Activated CD8-positive, alpha-beta memory T cell treated with anti-CD3 and anti-CD28 coated beads for 1 hour (primary cell): Measurements from ENCODE around the gene WDR48.

Source experiments
- DNase-seq, 2 donors: peaks; one replicate each; pipeline ENCODE4 v3.0.0-alpha.2; 2020; ENCODE audit warnings: low read depth in 1 of 2; ENCODE audit errors: extremely low read depth in 1 of 2

Gene WDR48

DNA sequence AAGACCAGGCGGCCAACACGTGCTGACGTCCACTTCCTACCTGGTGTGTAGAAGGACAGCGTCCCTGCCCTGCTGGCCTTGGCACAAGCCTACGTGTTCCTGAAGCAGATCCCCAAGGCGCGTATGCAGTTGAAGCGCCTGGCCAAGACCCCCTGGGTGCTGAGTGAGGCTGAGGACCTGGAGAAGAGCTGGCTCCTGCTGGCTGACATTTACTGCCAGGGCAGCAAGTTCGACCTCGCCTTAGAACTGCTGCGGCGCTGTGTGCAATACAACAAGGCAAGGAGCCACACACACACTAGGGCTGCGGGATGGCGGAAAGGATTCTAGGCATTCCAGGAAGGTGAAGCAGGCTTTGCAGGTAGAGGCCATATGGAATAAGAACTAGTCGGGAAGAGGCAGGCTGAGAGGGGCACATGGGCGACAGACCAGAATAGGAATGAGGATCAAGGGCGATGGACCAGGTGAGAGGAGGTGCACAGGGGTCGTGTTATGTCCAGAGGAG, 85.7 kb downstream of the WDR48 start:
- no peak for DNase-seq

DNA sequence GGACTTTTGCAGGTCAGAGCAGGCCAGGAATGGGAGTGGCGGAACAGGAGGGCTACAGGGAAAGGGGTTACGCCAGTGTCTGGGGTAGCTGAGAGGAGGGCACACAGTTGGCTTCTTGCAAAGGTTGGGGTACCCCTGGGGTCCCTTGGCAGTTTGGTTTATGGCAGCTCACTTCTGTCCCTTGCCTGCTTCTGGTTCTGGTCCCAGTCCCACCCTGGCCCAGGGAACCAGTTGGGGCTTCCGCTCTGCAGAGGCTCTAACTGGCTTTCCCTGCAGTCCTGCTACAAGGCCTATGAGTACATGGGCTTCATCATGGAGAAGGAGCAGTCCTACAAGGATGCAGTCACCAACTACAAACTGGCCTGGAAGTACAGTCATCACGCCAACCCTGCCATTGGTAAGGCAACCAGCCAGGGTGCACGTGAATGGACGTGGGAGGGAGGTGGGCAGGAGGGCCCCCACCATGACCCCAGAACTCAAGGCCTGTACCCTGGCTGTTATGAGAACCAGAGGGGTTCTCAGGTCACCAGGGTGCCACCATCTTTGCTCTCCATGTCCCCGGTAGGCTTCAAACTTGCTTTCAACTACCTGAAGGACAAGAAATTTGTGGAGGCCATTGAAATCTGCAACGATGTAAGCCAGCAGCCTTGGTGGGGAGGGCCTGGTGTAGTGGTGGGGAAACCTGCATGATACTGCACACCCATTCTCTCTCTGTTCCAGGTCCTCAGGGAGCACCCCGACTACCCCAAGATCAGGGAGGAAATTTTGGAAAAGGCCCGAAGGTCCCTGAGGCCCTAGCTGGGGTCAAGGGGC, 86.4 kb downstream of the WDR48 start:
- DNase-seq, result no peak

DNA sequence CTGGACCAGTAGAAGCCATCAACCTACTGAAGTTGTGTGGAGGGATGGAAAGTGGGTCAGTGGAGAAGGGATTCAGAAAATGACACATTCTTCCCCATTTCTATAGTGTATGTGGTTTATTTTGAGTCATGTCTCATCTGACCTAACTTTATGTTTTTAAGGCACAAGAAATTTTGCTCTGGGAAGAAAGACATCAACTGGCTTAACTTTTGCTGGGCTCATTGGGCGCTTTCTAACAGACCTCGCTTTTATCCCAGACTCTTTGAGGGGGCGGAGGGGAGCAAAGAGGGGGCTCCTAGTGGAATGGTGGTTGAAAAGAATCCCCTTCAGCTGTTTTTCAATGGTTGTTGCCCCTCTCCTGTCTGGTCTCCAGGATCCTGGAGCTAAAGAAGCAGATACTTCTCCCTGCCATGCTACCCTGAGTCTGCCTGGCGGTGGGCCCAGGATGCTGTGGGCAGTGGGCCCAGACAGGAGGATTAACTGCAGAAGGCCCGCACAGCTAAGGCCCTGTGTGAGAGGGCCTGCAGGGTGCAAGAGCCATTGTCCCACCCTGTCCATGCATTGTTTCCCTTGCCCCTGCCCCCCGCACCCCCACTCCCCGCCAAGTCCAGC, 87.1 kb downstream of the WDR48 start:
- no peak for DNase-seq

DNA sequence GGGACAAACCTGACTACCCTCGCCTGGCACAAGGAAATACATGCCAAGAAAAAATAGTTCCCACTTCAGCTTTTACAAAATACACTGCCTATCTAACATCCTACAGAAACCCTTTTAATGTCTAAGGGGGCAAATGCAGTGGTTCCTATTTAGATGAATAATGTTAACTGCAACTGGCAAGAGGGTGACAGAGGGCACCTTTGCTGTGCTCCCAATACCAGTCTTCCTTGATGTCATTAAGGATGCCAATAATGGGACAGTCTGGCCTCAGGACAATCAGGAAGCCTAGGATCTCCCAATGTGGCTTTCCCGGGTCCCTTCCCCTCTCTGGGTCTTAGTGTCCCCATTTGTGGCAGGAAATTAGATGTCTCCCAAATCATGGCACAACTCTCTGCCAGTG, 87.6 kb downstream of the WDR48 start:
- no peak for DNase-seq

DNA sequence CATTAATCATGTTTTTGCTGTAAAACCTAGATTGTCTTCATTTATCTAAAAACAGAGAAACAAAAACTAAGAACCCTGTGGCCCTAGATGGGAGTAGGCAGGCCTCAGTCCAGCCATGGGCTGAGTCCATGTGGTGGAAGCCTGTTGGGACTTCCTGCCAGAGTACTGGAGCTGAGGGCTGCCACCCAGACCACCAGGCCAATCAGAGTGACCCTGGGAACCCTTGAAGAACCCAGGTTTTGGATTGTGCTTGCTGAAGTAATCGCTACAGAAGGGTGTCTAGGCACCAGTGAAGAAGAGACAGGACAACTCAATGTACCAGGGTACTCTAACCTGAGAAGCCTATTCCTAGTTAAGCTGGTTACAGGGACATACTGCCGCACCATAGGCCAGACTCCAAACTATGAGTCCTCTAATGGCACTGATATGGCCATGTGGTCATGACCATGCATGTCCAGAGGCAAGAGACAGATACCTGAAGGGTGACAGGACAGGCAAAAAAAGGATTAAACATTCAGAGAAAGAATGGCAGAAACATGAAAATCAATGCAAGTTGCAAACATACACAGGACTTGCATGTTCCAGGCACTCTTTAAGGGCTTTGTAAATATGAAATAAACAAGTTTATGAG, 88.6 kb downstream of the WDR48 start:
- DNase-seq, result no peak

DNA sequence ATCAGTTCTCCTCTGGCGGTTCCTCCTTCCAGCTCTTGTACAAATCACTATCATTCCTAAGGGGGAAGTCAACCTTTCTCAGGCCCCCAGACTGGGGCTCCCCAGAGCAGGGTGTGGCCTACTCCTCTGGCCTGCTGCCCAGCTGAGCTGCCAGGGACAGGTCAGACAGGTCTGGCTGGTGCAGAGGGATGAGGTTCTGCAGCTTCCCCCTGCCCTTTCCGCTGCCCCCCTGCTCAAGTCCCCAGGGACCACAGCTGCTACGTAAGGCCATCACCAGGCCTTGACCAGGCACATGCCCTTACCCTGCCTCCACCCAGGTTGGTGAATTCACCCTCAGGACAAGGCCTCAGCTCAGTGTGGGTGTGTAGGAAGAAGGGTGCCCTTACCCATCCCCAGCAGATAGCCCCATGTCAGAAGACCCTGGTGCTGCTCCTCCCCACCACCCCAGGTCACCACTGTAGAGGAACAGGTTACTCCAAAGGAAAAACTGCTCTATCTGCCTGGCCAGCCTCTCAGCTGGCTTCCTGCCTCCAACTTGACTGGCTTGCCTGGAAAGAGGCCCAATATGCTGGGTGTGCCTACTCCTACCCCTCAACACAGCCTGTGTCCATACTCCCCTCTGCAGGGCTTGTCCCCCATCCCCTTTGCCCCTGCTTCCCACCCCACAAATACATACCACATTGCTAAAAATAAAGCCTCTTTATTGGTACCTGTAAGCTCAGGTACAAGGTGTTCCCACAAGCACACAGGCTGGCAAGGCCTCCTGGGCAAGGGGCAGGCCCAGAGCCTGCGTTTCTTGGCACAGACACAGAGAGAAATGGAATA, 89.6 kb downstream of the WDR48 start:
- no peak for DNase-seq

DNA sequence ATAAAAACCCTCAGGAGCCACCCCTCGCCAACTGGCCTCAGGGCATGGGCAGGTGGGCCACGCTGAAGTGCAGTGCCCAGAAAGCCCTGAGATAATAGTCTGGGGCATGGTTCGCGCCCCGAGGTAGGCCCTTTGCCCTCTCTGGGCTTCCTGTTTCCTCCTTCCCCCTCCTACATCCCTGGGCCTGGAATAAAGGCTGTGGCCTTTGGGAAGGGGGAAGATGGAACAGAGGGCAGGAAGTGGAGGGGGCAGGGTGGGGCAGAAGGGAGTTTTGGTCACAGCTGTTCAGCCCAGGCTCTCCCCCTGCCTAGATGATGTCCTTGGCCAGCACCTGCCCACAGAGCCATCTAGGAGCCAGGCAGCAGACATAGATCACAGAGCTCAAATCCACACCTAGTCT, 90.3 kb downstream of the WDR48 start:
- no peak for DNase-seq

DNA sequence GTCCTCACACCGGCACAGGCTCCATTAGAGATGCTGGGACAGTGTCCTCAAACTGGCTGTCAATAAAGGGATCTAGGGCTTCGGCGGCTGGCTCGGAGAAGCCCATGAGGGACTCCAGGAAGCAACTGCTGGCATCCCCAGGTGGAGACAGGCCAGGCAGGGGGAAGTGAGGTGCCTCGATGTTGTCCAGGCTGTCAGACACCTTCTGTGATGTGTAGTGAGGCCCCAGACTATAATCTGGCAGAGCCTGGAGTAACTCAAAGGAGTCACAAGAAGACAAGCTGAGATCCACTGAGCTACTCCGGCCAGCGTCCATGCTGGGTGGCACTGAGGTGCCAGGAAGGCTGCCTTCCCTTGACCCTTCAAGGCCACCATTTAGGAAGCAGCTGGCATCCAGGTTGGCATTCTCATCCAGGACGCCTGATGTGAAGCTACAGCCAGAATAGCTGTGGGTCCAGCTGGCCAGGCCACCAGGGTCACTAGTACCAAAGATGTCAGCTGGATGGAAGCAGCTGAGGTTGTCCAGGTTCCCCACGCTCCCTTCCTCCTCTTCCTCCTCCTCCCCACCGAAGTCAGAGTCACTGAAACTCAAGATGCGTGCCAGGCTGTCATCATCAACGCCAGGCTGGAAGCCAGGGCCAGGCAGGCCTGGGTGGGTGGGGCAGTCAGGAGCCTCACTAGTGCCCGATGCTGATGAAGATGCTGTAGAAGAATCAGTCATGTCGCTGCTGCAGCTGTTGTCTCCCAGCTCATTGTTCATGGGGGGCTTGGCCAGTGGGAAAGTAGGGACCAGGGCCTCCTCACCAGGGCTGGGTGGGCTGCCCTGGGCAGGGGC, 91.5 kb downstream of the WDR48 start:
- no peak for DNase-seq

DNA sequence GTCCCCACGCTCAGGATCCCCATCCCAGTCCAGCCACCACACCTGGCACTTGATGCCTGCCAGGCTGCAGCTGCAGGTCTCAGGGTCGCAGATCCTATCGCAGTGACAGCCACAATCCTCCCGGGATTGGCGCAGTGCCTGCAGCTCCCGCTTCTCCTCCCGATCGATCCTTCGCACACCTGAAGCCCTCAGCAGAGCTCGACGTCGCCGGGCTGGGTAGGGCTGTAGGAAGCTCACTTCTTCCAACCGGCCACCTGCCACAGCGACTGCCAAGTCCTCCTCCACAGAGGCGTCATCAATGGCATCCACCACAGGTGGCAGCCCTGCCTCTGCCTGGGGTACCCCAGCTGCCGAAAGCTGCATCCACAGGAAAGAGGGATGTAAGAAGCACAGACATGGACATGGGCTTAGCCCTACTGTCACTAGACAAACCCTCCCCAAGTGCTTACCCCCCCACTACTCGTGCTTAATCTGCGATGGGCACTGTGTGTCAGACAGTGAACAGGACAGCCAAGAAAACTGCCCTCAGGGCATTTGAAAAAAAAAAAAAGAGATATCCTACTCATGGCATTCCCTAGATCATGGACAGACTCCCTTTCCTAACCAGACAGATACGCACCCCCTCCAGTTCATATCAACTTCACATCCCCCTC, 92.4 kb downstream of the WDR48 start:
- no peak for DNase-seq

DNA sequence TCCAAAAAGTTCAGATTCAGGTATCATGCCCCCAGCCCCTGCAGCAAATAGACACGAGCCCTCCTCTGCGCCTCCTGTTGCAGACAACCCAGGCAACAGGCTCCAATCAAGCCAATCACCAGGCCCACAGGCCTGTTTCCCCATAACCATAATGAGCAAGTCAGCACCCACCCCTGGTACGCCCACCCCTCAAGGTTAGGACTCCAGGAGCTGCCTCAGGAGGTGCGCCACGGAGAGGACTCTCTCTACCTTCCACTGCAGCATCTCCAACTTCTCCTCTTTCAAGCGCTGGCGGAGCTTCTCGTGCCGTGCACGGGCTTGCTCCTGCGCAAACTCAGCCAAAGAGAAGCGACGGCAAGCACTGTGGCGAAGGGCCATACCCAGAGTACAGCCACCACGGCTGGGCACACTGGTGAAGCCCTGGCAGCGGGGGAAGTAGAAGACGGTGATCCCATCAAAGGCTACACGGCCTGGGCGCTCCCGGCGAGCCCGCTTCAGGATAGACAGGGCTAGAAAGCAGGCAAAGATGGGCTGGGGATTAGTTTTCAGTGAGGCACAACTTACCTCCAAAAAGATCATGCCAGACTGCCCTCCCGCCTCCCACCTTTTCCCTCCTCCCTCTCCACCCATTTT, 93.0 kb downstream of the WDR48 start:
- DNase-seq, result no peak

DNA sequence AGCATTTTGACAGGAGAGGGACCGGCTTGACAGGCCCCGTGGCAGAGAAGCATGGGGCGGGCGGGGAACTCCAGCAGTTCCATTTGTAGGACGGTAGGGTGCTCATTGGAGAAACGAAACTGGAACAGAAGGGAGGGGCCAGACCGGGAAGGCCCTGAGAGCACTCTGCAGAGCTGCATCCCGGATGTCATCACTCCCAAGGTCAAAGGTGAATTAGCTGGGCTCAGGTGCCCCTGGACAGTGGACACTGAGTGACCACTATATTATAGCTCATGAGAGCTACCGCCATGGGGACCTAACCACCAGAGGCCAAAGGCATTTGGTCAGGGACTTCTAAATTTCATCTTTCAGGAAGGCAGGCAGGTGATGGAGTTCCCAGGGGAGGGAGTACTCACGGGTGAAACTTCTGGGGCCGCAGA, 94.3 kb downstream of the WDR48 start:
- DNase-seq, result no peak
